Colon (tissue), 2 donors: ENCODE data around the gene PSIP1.
"Not testable (repeated sequence)": the region's sequence is repeated elsewhere in the genome, so short reads cannot be mapped to it uniquely, and the experiment has no call there.

Experiments
- FAIRE-seq: peaks from 2 replicates; lab custom pipeline; 2012; peaks lifted over from hg19 to GRCh38; lab: Jason Lieb, UNC
- donor health status: control.
- donor health status: control.

The PSIP1 gene

DNA sequence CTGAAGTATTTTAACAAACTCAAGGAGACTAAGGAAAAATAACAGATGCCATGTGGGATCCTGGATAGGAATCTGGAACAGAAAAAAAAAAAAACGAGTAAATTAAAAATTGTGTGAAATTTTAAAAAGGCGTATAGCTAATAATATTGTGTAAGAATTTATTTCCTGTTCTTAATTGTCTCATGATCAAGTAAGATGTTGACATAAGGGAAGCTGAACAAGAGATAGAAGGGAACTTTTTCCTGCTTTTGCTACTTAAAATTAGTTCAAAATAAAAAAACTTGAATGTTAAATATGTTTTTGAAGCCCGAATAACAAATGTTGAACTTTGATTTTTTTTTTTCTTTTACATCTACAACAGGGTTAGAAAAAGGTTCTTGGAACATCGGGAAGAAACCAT lies 77.6 kb downstream of the PSIP1 start:
- no peak for FAIRE-seq

DNA sequence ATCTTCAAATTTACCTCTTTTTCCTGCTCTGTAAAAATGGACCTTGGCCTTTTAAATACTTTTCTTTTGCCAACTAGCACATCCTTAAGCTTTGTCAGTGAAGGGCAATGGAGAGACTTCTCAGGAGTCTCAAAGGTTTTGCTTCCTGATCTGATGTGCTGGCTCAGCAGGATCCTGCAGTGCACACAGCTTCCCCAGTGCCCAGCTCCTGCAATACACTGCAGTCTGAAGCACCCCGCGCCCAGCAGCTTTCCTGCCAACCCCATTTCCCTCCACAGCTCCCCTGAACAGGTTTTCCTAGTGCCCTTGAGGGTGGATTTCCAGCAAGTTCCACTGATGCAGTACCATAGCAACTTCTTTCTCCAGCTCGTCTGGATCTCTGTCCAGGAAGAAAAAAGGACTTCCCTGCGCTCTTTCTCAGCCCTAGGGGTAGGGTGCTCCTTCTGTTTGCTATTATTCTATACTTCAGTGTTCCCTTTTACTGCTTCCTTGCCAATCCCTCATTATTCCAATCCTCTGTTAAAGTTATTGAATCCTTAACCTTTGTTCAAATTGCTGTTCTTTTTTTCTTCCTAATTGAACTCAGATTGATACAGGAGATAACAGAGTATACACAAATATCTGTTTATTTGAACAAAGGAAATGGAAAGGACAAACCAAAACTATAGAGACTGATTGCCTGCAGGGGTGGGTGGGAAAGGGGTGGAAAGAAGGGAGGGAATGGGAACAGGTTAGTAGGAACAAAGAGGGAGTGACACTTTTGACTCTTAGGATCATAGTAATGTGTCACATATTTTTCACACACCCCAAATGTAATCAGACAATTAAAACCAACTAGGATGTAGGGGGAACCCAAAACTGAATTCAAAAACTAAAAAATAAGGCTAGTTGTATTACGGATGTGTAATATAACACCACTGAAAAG lies 79.6 kb downstream of the PSIP1 start:
- no peak for FAIRE-seq

DNA sequence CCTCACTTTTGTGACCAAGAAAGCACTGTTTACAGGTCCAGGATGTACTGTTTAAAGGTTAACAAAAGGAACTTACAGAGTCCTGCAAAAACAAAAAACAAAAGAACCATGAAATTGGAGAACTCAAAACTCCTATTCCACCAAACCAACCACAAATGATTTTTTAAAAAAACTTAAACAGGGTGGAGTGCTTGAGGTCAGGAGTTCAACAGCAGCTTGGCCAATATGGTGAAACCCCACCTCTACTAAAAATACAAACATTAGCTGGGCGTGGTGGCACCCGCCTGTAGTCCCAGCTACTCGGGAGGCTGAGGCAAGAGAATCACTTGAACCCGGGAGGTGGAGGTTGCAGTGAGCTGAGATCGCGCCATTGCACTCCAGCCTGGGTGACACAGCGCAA lies 83.1 kb downstream of the PSIP1 start:
- not testable (repeated sequence) for FAIRE-seq

DNA sequence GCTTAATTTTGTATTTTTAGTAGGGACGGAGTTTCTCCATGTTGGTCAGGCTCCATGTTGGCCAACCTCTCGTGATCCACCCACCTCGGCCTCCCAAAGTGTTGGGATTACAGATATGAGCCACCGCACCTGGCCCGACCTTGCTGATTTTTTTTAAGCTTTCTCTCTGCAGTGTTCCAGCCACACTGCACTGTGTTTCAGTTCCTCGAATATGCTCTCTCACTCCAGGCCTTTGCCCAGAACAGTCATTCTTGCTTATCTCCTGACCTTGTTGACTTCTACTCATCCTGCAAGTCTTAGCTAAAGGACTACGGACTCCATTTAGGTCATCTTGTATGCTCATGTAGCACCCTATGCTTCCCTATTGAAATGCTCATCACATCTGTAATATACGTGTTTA lies 84.8 kb downstream of the PSIP1 start:
- no peak for FAIRE-seq

DNA sequence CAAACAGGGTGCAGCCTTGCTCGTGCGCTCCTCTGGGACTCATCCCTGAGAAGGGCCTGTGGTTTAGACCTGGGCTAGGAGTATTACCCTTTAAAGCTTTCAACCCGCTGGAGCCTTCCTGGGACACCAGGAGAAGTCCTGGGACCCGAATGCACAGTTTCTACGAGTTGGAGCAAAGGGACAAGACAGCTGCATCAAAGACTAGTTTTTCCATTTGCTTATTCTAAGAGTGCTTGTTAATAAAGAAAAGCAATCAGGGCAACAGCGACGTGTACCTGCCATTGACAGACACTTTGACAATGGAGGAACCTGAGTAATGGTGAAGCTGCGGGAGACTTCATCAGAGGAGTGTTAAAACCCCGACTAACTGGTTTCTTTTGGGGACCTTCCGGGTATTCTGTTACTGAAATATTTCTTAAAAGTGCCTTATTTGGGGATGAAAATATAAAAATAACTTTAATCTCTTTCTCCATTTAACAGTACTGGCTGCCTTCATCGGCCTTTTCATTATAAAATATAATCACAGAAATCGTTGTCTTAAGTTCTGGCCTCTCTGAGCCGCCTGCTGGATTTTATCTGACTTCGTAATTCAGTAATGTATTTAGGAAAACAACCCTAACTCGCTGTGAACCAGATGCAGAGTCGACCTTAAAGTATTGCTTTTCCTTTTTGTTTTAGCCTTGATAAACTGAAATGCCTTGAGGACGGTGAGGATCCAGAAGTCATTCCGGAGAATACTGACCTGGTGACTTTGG lies 87.4 kb downstream of the PSIP1 start:
- no peak for FAIRE-seq

DNA sequence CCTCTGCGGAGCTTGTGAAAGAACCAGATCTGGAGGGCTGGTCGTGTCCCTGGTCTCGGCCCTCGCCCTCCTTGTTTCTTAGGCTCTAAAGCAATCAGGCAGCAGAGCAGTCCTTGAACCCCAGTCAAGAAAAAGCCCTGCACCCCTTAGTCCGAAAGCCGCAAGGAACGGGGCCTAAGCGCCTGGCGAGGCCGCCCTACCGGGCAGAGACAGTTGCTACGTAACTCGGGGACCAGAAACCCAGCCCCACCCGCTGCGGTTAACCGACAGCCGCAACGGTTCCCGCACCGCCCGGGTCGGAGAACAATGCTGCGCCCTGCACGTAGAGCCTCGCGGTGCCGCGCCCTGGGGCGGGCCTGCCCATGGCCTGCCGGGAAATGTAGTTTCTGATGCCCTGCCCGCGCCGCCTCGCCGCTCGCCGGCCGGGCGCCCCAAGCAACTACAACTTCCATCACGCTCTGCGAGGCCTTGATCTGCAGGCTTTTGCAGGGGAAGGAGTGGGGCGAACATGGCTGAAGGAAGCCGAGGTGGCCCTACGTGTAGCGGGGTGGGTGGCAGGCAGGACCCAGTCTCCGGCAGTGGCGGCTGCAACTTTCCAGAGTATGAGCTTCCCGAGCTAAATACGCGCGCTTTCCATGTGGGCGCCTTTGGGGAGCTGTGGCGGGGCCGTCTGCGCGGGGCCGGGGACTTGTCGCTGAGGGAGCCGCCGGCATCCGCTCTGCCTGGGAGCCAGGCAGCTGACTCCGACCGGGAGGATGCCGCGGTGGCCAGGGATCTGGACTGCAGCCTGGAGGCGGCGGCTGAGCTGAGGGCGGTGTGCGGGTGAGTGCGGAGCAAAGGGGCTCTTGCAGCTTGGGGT lies 88.2 kb downstream of the PSIP1 start, which contains the start of gene SNAPC3:
TSS of gene SNAPC3 (plus strand) at position 505 of the 859 bp plus-strand sequence. CDS start at position 509, 4 bp downstream.
- FAIRE-seq: no peak

DNA sequence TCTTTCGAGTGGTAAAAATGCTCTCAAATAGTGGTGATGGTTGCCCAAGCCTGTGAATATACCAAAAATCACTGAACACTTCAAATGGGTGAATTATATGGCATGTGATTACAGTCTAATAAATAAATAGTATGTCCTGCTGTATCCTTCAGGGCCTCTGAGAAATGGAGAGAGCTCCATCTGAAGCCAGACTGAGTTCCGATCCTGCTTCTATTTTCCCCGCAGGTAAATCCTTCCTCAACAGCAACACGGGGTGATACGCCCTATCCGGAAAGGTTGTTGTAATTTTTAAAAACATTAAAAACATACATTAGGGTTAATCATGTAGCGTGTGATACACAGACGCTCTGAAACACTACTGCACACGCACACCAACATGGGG lies 88.8 kb downstream of the PSIP1 start:
- FAIRE-seq: no peak

DNA sequence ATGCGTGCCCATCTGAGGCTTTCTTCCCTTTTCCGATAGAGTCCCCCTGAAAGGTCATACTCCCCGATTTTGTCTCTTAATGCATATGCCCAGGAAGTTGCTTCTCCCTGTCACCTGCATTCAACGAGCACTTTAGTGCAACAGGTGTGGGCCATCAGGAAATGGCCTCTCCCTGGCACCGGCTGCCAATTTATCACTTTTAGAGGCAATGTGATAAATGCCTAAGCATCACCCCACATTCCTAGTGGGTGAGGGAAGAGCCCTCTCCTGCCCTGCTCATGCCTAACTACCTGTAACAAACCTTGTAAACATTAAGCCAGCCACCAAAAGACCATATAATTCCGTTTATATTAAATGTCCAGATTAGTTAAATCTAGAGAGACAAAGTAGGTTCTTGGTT lies 89.2 kb downstream of the PSIP1 start:
- no peak for FAIRE-seq

DNA sequence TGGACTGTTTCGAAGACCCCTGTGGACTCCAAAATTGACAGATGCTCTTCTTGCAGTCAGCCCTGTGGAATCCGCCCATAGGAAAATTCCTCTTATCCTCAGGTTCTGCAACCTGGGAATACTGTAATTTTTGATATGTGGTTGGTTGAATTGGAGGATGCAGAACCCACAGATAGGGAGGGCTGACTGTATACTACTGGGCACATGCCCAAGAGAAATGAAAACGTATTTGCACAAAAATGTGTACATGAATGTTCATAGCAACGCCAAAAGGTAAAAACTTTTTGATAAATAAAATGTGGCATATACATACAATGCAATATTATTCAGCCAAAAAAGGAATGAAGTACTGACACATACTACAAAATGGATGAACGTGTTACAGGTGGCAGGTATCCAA lies 90.0 kb downstream of the PSIP1 start:
- FAIRE-seq: no peak

DNA sequence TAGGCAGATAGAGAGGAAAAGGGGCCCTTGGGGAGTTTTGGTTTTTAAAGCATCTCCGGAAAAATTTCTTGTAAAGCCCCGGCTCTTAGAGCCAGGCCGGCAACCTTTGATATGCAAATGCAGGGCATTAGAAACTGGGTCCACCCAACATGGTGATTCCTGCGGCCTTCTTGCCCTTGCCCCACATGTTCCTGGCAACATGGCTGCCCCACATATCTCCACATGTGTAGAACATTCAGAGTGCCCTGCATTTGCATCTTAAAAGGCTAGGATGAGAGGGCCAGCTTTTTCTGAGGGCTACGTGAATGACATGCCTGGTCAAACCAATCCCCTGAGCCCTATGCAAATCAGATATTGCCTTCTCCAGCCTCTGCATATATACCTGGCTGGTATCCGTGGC lies 93.1 kb downstream of the PSIP1 start:
- FAIRE-seq: no peak

DNA sequence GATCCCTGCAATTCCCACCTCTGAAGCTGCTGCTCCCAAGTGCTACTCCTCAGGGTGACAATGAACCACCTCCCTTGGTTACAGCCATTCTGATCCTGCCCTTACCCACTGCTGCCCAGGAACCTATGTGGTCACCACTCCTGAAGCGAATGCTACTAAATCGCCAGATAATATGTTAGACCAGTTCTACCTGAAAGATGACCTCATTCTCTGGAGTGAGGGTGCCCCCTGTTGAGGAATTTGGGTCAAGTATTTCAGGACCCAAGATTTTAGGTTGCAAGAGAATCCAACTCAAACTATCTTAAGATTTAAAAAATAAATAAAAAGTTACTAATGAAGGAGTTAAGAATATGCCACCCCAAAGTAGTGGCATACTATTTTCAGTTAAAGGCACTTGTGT lies 93.9 kb downstream of the PSIP1 start:
- FAIRE-seq: no peak
